Adrenal gland (tissue), 12 donors: ENCODE results near the gene AGFG1. TPM values are rescaled to one million over a fixed set of nuclear protein-coding genes. Genes with fewer than 3 reads are reported as not detected.

ENCODE experiments used
- DNase-seq, 7 donors: peaks; one replicate each; pipeline ENCODE4 v3.0.0-alpha.2; 2019 to 2020
- H3K27ac ChIP-seq, 5 donors: fragments of 200-600 bp; sonication (generic) in 4 of 5; 1 replicate in 3 of 5; 2 replicates in 2 of 5; pipeline versions ENCODE4 v1.5.1 to v1.8.0; 2016 to 2020; ENCODE audit warnings: mild to moderate bottlenecking in 1 of 5
- H3K27me3 ChIP-seq: fragments of 200-600 bp; 2 replicates; pipeline ENCODE4 v1.8.0; 2021
- H3K36me3 ChIP-seq, 2 donors: fragments of 200-600 bp; replicated peaks in 1 of 2; 1 replicate in 1 of 2; 2 replicates in 1 of 2; pipeline versions ENCODE4 v1.5.1 to v1.8.0; 2018 to 2022
- H3K4me1 ChIP-seq, 2 donors: fragments of 200-600 bp; replicated peaks in 1 of 2; 1 replicate in 1 of 2; 2 replicates in 1 of 2; pipeline versions ENCODE4 v1.5.1 to v1.8.0; 2018 to 2021
- H3K4me3 ChIP-seq, 4 donors: fragments of 200-600 bp; sonication (generic) in 3 of 4; one replicate each; pipeline ENCODE4 v1.5.1; 2016 to 2018
- H3K9me3 ChIP-seq, 3 donors: fragments of 200-600 bp; sonication (generic) in 1 of 3; replicated peaks in 1 of 3; 1 replicate in 2 of 3; 2 replicates in 1 of 3; pipeline versions ENCODE4 v1.5.1 to v1.8.0; 2016 to 2021
- POLR2A ChIP-seq, 2 donors: fragments of 450-650 bp; IDR thresholded peaks; one replicate each; pipeline ENCODE4 v1.6.1; 2017; ENCODE audit warnings: antibody characterized with exemption in 2 of 2, mild to moderate bottlenecking in 2 of 2, moderate library complexity in 1 of 2
- WGBS, 4 donors: extraction: QIAGEN DNeasy Blood & Tissue Kit in 2 of 4; methylation state at CpG; one replicate each; pipeline versions ENCODE4 v1.1.5 to v1.1.7; 2013 to 2017; 5-methylcytosine and 5-hydroxymethylcytosine counted together
- intact Hi-C, 2 donors: fragments of 100-400 bp; cut with DNase I; formaldehyde crosslinking; loops; one replicate each; pipeline versions ENCODE4 v1.14.1 to v1.15.0; 2022 to 2023
- microRNA-seq, 3 donors: library from miRNA; unstranded; fragments of <30 nt; microRNA quantifications; one replicate each; pipeline ENCODE4, GENCODE V29; 2017 to 2020
- polyA plus RNA-seq, 3 donors: library from polyadenylated mRNA; stranded (reverse); fragments of 200-250 nt in 2 of 3; fragments of 350-450 nt in 1 of 3; fragmentation: Illumina TruSeq in 1 of 3; extraction: RNeasy Lipid Tissue Mini Kit (QIAGEN cat#74804) in 1 of 3; gene quantifications; one replicate each; pipeline ENCODE4 v1.2.3, GENCODE V29; 2013 to 2014
- total RNA-seq, 9 donors: library from RNA; depleted of rRNA in 4 of 9; stranded (reverse); fragments of >200 nt in 4 of 9; fragments of 120-200 nt in 1 of 9; fragmentation: NEBNext Ultra II Directional in 1 of 9; extraction: Animal tissue kit (Norgen Biotek cat#: 25700) in 1 of 9; gene quantifications; one replicate each; pipeline versions ENCODE4 v1.1.0 to v1.2.4, GENCODE V29; 2013 to 2023
- TF ChIP-seq, protein P1 (sequence below), 6 experiments: fragments of 450-650 bp in 4 of 6; fragments of 200-600 bp in 2 of 6; sonication (generic) in 1 of 6; IDR thresholded peaks; 1 replicate in 5 of 6; 2 replicates in 1 of 6; pipeline versions ENCODE4 v1.5.1 to v1.8.0; 2016 to 2021; ENCODE audit warnings: antibody characterized with exemption in 6 of 6, mild to moderate bottlenecking in 2 of 6, moderate library complexity in 1 of 6
- donor health status: healthy with polysubstance abuse.
- donor health status: Bipolar disorder and iron deficiency.
- donor health status: DM: yes; HTN: yes; CAD: no.
- donor health status: DM: no; HTN: no; CAD: no.
- donor health status: DM: no; HTN: no; CAD: no.
- donor health status: DM: yes; HTN: yes; CAD: no.

Gene AGFG1
- total and polyA plus RNA-seq, 12 donors, result 13.5 to 117 (median 64.7) TPM

DNA sequence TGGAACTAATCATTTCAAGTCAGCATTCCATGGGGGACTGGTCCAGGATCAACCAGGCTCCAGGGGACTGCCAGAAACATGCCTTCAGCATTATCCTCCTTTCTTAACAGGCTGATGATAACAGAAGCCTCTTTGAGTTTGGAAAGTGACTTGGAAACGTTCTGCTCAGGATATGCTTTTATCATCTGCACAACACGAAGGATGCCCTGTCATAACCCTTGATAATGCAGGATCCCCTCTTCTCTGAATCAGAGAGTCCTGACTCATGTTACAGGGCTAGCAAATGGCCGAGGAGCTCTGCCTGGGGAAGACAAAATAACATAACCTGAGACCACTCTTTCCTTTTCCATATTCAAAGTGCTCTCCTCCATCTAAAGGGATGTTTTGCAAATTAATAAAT is 136.0 kb downstream of the AGFG1 start:
- Histone ChIP-seq H3K27ac (no peak overlapping the region), H3K9me3 (no peaks in the 10 kb centered on the region), H3K4me3 (no peak overlapping the region), H3K27me3 (no peaks in the 10 kb centered on the region), H3K4me1 (no peaks in the 10 kb centered on the region), H3K36me3 (no peaks in the 10 kb centered on the region)
- DNase-seq, result no peak
- 46 to 54% (median 53%) methylated on average over 3 of the region's 3 CpGs for WGBS, 4 donors
- intact Hi-C loops, result no loop called here
- TF ChIP-seq, protein P1, sequence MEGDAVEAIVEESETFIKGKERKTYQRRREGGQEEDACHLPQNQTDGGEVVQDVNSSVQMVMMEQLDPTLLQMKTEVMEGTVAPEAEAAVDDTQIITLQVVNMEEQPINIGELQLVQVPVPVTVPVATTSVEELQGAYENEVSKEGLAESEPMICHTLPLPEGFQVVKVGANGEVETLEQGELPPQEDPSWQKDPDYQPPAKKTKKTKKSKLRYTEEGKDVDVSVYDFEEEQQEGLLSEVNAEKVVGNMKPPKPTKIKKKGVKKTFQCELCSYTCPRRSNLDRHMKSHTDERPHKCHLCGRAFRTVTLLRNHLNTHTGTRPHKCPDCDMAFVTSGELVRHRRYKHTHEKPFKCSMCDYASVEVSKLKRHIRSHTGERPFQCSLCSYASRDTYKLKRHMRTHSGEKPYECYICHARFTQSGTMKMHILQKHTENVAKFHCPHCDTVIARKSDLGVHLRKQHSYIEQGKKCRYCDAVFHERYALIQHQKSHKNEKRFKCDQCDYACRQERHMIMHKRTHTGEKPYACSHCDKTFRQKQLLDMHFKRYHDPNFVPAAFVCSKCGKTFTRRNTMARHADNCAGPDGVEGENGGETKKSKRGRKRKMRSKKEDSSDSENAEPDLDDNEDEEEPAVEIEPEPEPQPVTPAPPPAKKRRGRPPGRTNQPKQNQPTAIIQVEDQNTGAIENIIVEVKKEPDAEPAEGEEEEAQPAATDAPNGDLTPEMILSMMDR (IDR thresholded peaks at IDR 0.05), result no peak
- no peak for TF ChIP-seq POLR2A (IDR thresholded peaks at IDR 0.05)

DNA sequence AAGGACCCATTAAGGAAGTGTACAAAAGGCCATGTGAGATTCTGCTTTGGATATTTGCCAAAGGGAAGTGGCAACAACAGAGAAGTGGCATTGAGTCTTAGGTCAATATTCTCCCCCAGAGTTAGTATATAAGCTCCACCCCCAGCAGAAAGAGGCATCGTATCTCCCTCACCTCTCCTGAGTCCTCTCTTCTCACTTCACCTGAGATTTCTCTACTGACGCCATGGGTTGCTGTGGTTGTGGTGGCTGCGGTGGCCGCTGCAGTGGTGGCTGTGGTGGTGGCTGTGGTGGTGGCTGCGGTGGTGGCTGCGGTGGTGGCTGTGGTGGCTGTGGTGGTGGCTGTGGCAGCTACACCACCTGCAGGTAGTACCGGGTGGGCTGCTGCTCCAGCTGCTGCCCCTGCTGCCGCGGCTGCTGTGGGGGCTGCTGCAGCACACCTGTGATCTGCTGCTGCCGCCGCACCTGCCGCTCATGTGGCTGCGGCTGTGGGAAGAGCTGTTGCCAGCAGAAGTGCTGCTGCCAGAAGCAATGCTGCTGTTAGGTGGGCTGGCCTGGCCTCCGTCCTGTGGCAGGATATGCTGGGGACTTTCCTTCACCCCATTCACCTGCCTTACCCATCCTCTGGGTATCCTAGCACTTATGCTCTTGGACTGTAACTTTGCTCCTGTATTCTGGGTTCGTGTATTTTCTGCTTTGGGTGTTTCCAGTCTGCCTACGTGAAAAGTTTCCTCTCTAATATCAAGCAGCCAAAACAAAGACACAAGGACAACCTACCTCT is 136.8 kb downstream of the AGFG1 start:
- 61 to 77% (median 73%) methylated on average over 5 to 16 of the region's 16 CpGs for WGBS, 4 donors
- Histone ChIP-seq H3K4me3 (no peak overlapping the region), H3K4me1 (no peaks in the 10 kb centered on the region), H3K36me3 (no peaks in the 10 kb centered on the region), H3K27me3 (no peaks in the 10 kb centered on the region), H3K9me3 (no peaks in the 10 kb centered on the region), H3K27ac (no peak overlapping the region)
- peak in 1 of 7 donors; percentile 24 for DNase-seq
- no peak for TF ChIP-seq POLR2A (IDR thresholded peaks at IDR 0.05)
- TF ChIP-seq, protein P1 (IDR thresholded peaks at IDR 0.05), result no peak
- intact Hi-C loops, result no loop called here

DNA sequence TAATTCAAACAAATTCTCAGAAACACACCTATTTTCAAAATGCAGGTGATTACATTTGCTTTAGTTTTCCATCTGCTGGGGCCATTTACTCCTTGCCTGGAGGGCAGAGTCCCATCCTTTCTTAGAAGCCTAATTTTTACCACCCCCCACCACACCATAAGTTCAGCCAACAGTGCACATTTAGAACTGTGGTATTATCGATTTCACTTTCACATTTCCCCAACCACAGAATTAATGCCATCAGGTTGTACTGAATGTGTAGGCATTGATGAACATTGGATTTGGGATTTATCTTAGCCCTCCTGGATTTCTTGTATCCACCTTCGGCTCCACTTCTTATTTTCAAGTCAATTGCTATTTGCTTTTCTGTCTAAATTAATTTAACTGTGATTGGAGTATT is 138.2 kb downstream of the AGFG1 start:
- TF ChIP-seq, protein P1 (IDR thresholded peaks at IDR 0.05), result no peak
- TF ChIP-seq POLR2A (IDR thresholded peaks at IDR 0.05), result no peak
- DNase-seq, result no peak
- 76 to 93% (median 81%) methylated on average over 2 of the region's 2 CpGs for WGBS, 4 donors
- Histone ChIP-seq H3K27ac (no peak overlapping the region), H3K4me1 (no peaks in the 10 kb centered on the region), H3K4me3 (no peak overlapping the region), H3K9me3 (no peaks in the 10 kb centered on the region), H3K36me3 (no peaks in the 10 kb centered on the region), H3K27me3 (no peaks in the 10 kb centered on the region)
- intact Hi-C loops, result no loop called here

Small RNA genes within 50 kb of the gene (microRNA-seq; reads per million reads assigned to microRNA genes)
- 0 to 0.57 (median 0.45) reads per million in 3 donors for gene MIR5703

Other genes with a start within 250 kb of the AGFG1 start
- gene MFF, start 146.9 kb upstream of the AGFG1 start, total RNA-seq, result 100 to 1,000 TPM in 5 of 9 donors, 10 to 100 TPM in 4; 58.0 to 156 (median 106) TPM
- 100 to 1,000 TPM in 2 of 3 donors, 10 to 100 TPM in 1; 97.1 to 113 (median 103) TPM for gene MFF, start 146.9 kb upstream of the AGFG1 start, polyA plus RNA-seq
- under 1 TPM in 1 of 9 donors, not detected in 8; 0.14 TPM for gene TM4SF20, start 92.8 kb upstream of the AGFG1 start, total RNA-seq
- gene TM4SF20, start 92.8 kb upstream of the AGFG1 start, polyA plus RNA-seq, result not detected
- gene SCYGR1, start 84.2 kb upstream of the AGFG1 start, total RNA-seq, result not detected
- not detected for gene SCYGR1, start 84.2 kb upstream of the AGFG1 start, polyA plus RNA-seq
- gene SCYGR2, start 126.7 kb downstream of the AGFG1 start, total RNA-seq, result not detected
- gene SCYGR2, start 126.7 kb downstream of the AGFG1 start, polyA plus RNA-seq, result not detected
- gene SCYGR3, start 142.7 kb downstream of the AGFG1 start, total RNA-seq, result not detected
- gene SCYGR3, start 142.7 kb downstream of the AGFG1 start, polyA plus RNA-seq, result not detected
- not detected for gene SCYGR4, start 145.3 kb downstream of the AGFG1 start, total RNA-seq
- not detected for gene SCYGR4, start 145.3 kb downstream of the AGFG1 start, polyA plus RNA-seq
- gene SCYGR5, start 194.6 kb downstream of the AGFG1 start, total RNA-seq, result not detected
- gene SCYGR5, start 194.6 kb downstream of the AGFG1 start, polyA plus RNA-seq, result not detected
- gene SLC19A3, start 245.9 kb downstream of the AGFG1 start, total RNA-seq, result 1 to 10 TPM in 4 of 9 donors, under 1 TPM in 4, not detected in 1; 0.18 to 2.4 (median 0.98) TPM
- gene SLC19A3, start 245.9 kb downstream of the AGFG1 start, polyA plus RNA-seq, result 1 to 10 TPM in 1 of 3 donors, under 1 TPM in 2; 0.37 to 7.9 (median 0.97) TPM